ENCODE data around the gene TMEM53.

GRCh38 chr1:44707959-44708831 lies 33.9 kb upstream of the TMEM53 start:
- TF ChIP-seq CTCF (IDR thresholded peaks at IDR 0.05) (peak; percentile 44 to 78 (median 65)), POLR2A (IDR thresholded peaks at IDR 0.05) (no peak)

Data from heart left ventricle (tissue), 13 donors.